GM21360 (cell line): ENCODE results near the gene IL36RN.
"Not testable (repeated sequence)": the region's sequence is repeated elsewhere in the genome, so short reads cannot be mapped to it uniquely, and the experiment has no call there.

Experiments
- ATAC-seq: cut with Tn5 transposase; IDR thresholded peaks from one replicate; pipeline ENCODE4 v1.9.1; 2021; ENCODE audit warnings: mild to moderate bottlenecking, moderate library complexity; ENCODE audit not compliant: unreplicated experiment

IL36RN gene

DNA sequence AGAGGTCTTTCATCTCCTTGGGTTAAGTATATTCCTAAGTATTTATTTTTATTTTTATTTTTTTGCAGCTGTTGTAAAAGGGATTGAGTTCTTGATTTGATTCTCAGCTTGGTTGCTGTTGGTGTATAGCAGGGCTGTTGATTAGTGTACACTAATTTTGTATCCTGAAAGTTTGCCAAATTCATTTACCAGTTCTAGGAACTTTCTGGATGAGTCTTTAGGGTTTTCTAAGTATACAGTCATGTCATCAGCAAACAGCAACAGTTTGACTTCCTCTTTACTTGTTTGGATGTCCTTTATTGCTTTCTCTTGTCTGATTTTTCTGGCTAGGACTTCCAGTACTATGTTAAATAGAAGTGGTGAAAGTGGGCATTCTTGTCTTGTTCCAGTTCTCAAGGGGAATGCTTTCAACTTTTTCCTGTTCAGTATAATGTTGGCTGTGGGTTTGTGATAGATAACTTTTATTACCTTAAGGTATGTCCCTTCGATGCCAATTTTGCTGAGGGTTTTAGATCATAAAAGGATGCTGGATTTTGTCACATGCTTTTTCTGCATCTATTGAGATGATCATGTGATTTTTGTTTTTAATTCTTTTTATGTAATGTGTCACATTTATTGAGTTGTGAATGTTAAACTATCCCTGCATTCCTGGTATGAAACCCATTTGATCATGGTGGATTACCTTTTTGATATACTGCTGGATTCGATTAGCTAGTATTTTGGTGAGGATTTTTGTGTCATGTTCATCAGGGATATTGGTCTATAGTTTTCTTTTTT lies 38.0 kb downstream of the IL36RN start:
- not testable (repeated sequence) for ATAC-seq

DNA sequence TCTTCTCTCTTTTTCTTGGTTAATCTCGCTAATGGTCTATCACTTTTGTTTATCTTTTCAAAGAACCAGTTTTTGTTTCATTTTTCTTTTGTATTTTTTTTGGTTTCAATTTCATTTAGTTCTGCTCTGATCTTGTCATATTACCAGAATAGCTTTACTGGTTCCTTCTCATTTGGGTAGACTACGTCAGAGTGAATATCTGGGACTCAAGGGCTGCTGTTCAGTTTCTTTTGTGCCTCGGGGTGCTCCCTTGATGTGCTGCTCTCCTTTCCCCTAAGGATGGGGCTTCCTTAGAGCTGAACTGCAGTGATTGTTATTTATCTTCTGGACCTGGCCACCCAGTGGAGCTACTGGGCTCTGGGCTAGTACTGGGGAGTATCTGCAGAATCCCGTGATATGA lies 39.0 kb downstream of the IL36RN start:
- ATAC-seq, result no peak

DNA sequence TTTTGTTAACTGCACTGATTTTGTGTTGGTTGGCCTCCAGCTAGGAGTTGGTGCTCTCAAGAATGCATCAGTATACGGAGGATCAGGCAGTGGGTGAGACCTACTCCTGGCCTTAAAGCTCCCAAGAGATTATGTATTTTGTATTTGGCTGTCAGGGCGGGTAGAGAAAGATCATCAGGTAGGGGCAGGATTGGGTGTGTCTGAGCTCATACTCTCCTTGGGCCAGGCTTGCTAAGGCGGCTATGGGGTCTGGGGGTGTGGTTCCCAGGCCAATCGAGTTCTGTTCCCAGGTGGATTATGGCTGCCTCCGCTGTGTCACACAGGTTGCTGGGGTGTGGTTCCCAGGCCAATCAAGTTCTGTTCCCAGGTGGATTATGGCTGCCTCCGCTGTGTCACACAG lies 39.5 kb downstream of the IL36RN start:
- no peak for ATAC-seq

DNA sequence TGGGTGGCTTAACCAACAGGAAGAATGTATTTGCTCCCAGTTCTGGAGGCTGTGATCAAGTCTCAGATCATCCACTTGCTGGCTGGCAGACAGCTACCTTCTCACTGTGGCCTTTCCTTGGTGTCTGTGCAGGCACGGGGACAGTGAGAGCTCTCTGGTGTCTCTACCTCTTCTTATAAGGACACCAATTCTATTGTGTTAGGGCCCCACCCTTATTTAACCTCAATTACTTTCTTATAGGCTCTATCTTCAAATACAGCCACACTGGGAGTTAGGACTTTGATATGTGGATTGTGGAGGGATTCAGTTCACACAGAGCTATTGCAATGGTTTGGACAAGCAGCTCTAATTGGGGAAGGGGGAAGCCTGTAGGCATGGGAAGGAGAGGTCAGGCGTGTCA lies 43.1 kb downstream of the IL36RN start:
- no peak for ATAC-seq

DNA sequence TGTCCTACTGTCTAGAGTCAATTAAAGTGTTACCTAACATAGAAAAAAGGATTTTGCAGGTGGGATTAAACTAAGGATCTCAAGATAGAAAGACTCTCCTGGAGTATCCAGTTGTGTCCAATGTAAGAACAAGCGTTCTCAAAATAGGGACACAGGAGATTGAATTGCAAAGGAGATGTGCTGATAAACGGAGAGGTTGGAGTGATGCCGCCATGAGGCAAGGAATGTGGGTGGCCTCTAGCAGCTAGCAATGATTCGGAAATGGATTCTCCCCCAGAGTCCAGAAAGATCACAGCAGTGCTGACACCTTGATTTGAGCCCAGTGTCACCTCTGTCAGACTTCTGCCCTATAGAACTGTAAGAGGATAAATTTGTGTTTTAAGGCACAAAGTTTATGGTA lies 44.3 kb downstream of the IL36RN start:
- no peak for ATAC-seq

DNA sequence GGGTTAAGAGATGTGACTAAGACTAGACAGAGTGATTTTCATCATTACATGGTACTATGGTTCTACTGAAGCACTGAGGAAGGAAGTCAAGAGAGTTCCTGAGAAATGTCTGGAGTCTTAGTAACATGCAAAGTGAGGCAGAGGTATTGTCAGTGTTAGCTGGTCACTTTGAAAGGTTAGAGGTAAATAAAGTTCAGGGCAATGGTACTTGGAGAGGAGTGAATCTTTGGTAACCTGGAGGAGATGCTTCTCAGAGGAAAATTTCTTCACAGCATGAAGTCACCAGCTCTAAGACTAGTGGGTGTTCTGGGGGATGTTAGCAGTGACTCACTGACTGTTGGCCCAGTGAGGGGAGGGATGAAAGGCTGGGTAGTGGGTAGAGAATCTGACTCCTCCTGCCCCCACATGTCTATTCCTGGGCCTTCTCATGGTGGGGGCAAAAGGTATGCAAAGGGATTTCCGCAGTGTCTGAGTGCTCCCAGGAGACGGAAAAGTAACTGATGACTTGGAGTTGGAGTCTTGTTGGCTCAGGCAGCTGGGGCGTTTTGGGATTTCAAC lies 45.1 kb downstream of the IL36RN start:
- no peak for ATAC-seq

DNA sequence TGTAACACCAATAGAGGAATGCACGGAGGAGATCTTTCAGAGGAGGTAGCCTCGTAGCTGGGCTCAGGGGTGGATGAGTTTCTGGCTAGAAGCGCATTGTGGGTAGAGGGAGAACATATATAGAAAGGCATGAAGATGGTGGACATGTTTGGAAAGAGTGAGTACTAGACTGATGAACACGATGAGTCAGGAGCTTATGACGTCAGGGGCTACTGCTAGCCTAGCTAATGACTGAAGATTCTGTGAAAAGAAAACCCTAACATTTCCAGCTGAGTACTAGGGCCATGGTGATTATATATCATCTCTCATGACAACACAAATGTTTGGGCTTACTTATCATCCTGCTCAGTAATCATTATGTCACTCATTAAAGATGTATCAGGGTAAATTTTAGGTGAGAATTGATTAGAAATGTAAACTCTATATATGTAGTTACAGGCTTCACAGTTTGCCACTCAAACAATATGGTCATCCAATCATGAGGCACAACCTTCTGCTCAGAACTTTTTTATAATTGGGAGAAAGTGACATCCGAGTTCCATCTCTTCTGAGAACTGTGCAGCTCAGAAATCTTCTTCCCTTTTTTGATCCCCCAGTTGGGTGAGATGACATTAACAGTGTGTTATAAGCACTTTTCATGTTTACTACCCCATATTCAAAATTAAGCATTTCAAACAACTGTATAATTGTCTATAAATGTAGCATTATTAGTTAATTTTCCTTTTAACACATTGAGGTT lies 46.2 kb downstream of the IL36RN start:
- no peak for ATAC-seq

DNA sequence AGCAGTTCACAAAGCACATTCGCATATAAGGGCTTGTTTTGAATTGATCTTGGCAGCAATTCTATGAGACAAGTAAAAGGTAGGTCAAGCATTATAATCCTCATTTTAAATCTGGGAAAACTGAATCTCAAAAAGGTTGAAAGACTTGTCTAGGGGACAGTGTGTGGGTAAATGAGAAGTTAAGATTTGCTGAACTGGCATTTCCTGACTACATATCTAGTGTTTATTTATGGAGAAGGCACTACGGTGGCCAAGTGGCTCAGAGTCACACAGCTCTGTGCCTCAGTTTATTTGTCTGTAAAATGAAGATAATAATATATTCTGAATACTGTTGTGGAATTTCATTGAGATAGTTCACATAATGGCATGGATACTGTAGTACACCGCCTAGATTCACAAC lies 52.1 kb downstream of the IL36RN start:
- ATAC-seq, result no peak

DNA sequence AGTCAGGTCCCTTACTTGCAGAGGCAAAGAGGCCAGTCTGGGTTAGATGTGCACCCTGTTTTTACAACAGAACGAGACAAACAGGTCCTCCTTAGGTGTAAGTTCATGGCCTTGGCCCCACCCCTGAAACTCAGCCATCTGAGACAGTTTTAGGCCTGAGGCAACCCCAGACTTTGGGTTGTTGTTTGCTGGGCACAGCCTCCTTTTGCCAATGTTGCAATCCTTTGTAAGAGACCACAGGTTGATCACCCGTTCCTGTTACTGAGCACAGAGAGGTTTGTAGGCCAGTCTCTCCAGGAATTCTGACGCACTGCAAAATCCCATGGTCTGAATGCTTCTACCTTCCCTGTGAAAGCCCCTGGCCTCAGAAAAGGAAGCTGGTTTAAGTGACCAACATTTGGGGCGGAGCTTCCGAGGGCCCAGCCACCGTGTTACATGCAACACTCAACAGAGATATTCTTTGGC lies 52.9 kb downstream of the IL36RN start:
- no peak for ATAC-seq

DNA sequence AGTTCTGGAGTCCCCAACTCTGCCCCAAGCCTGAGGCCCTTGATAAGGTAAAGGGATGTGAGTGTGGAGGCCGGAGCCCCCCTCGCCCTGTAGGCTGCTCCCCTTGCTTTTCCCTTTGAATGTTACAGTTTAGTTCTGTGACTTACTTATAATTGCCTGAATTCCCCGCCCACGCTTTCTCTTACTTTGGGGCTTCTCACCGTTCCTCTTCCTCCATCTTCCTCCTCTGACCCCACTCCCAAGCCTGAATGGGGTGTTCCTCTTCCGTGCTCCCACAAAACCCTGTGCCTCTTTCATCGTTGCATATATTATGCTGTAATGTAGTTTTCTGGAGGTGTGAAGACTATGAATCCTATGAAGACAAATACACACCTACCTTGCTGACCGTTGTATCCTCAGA lies 53.4 kb downstream of the IL36RN start:
- no peak for ATAC-seq

DNA sequence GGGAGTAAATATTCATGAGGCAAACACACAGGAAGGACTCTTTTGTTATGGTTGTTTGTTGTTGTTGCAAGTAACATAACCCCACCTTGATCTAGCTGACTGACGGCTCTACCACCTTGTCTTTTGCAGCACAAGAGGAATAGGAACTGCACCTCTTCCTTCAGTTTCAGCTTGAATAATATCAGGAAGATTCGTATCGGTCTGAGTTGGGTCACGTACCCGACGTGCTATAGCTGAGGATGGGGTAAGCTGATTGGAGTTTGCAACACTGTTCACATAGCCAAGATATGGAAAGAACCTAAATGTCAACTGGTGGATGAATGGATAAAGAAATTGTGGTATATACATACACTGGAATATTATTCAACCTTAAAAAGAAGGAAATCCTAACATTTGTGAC lies 53.9 kb downstream of the IL36RN start:
- ATAC-seq, result no peak

DNA sequence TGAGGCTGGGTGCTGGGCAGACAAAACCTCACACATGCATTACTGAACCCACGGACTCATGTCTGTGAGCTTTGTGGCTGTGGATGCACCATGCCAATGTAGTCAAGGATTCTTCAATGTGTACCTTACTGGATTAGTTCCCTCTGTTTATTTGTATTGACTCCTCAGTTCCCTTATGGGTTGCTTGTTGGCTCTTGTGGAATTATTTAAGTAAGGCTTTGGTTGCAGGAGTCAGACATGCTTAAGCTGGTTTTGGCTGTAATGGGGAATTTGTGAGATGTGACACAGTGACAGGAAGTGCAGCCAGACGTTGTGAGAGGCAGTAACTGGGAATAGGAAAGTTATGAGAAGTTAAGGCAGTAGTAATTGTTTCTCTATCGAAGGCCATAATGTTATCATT lies 54.8 kb downstream of the IL36RN start:
- no peak for ATAC-seq
